Esophagus squamous epithelium (tissue), 4 donors: Measurements from ENCODE around the gene RELCH.

Experiments
- CTCF ChIP-seq, 6 experiments: fragments of 450-650 bp in 4 of 6; fragments of 200-600 bp in 2 of 6; sonication (generic) in 2 of 6; IDR thresholded peaks; one replicate each; pipeline ENCODE4 v1.5.1; 2016 to 2019; ENCODE audit warnings: antibody characterized with exemption in 6 of 6, mild to moderate bottlenecking in 4 of 6, moderate library complexity in 4 of 6
- POLR2A ChIP-seq, 4 donors: fragments of 450-650 bp; IDR thresholded peaks; one replicate each; pipeline ENCODE4 v1.6.1; 2017; ENCODE audit warnings: antibody characterized with exemption in 4 of 4, mild to moderate bottlenecking in 4 of 4, moderate library complexity in 3 of 4

- no peak for TF ChIP-seq POLR2A (IDR thresholded peaks at IDR 0.05)
- TF ChIP-seq CTCF (IDR thresholded peaks at IDR 0.05) = no peak
These were observed 93.7 kb downstream of the RELCH start for GRCh38 chr18:62280786-62281185.
